Islet precursor cell (in vitro differentiated cells): ENCODE results near the gene RING1.
"Not testable (repeated sequence)": the region's sequence is repeated elsewhere in the genome, so short reads cannot be mapped to it uniquely, and the experiment has no call there.

Experiments
- DNase-seq: peaks from one replicate; pipeline ENCODE4 v3.0.0-alpha.2; 2018

RING1 gene

DNA sequence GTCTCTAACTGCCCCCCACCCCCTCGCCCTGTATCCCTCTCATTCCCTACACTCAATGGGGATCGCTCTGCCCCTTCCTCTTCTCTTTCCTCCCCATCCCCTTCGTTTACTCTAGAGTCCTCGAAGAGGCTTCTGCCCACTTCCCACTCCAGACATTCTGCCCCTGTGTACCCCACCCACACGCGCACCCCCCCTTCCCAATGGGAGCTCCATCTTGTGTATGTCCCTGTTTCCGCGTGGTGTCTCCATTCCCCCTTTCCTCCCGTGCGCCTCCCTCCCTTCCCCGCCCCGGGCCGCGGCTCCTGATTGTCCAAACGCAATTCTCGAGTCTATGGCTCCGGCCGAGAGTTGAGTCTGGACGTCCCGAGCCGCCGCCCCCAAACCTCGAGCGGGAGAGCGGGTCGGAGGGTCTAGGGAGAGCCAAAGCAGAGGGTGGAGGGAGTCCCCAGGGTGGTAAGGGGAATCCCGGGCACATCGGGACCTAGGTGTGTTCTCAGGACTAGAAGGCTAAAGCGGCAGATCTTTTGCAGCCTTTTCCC is 679 bp upstream of the RING1 start:
- peak; percentile 71 for DNase-seq

DNA sequence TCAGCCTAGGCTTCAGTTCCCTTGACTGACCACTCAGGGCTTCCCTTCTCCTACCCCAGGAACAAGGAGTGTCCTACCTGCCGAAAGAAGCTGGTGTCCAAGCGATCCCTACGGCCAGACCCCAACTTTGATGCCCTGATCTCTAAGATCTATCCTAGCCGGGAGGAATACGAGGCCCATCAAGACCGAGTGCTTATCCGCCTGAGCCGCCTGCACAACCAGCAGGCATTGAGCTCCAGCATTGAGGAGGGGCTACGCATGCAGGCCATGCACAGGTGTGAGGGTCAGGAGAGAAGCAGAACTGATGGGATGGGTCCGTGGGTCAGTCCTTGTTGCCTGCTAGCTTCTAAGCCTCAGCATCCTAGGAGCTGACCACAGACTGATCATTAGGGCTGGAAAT is 1.6 kb downstream of the RING1 start:
- no peak for DNase-seq

DNA sequence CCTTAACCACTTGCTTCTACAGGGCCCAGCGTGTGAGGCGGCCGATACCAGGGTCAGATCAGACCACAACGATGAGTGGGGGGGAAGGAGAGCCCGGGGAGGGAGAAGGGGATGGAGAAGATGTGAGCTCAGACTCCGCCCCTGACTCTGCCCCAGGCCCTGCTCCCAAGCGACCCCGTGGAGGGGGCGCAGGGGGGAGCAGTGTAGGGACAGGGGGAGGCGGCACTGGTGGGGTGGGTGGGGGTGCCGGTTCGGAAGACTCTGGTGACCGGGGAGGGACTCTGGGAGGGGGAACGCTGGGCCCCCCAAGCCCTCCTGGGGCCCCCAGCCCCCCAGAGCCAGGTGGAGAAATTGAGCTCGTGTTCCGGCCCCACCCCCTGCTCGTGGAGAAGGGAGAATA is 2.8 kb downstream of the RING1 start:
- no peak for DNase-seq

DNA sequence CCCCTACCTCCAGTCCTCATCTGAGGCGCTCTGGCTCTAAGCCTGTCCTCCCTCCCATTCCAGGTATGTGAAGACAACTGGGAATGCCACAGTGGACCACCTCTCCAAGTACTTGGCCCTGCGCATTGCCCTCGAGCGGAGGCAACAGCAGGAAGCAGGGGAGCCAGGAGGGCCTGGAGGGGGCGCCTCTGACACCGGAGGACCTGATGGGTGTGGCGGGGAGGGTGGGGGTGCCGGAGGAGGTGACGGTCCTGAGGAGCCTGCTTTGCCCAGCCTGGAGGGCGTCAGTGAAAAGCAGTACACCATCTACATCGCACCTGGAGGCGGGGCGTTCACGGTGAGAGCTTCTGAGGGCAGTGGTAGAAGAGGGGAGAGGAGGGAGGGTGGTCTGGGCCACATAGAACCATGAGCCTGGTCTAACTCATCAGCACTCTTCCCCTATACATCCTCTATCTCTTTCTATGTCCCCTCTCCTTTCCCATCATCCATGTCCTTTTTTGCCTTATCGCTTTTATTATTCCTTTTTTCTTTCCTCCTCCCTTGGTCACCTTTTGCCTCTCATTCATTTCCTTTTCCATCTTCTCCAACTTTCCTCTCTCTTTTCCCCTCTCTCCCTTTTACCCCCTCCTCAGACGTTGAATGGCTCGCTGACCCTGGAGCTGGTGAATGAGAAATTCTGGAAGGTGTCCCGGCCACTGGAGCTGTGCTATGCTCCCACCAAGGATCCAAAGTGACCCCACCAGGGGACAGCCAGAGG is 3.5 kb downstream of the RING1 start:
- DNase-seq, result no peak

- DNase-seq, result no peak
These were observed 4.5 kb downstream of the RING1 start for GRCh38 chr6:33212857-33213165.

DNA sequence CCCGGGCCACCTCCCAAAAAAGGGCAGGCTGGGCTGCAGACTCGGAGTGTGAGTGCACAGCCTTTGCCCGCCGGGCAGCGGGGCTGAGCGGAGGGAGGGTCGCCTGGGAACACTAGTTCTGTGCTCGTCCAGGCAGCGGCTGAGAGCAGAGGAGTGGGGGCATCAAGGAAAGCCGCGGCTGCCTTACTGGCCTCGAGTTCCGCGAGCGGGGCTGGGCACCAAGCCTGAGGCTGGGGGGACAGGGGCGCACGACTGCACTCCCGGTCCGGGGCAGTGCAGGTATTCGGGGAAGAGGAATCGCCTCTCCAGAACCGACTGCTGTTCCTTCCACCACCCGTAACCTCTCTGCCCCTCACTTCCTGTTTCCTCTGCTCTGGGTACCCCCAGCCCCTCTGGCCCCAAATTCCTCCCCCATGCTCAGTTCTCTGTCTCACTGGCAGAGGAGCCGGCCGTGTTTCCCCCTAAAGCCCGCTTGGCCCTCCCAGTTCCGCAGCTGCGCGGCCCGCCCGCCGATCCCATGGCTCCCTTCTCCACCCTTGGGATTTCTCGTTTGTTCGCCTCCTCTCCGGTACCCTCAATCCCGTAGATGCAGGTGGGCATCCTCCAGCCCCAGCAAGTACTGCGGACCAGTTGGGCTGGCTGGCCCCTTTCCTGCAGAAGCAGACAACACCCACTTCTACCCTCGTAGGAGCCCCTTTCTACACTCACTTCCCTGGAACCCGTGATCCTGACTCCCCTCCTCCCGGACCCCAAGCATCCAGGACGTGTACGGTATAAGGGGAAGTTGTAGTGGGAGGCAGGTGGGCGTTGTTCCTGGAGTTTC is 5.1 kb downstream of the RING1 start:
- DNase-seq, result peak; percentile 77

DNA sequence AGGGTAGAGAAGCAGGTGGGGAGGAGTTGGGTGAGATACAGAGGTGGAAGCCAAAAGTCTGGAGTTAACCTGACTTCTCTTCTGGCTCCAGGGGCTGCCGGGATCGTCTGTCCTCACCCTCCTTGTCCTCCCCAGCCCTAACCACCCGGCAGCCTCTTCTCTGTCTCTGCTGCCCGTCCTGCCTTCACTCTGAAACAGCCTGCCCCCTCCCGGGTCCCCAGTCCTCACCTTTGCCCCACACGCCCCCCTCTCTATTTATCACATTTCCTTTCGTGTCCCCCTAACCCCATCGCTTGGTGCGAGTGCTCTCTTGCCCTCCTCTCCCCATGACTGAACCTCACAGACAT is 5.7 kb downstream of the RING1 start:
- DNase-seq, result no peak

GRCh38 chr6:33215271-33216116 is 7.2 kb downstream of the RING1 start:
- DNase-seq, result no peak

DNA sequence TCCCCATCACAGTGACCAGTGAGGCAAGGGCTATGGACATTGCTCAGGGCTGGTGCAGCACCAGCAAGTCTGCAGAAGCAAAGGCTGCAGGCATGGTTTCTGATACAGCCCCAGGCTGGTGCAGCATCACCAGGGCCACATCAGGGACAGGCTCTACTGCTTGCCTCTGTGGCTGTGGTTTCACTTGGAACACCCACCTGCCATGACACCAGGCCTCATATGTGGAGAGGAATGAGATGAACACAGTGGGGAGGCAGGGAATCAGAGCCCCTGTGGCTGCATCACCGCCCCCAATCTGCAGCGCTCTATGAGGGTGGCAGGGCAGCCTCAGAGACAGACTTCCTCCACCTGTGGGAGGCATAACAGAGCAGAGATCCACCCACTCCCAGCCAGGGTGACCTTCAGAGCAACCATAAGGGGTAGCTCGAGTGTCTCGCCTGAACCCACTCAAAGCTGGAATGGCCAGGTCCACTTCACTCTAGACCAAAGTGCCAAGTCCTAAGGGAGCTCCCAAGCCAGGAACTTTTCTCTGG is 7.9 kb downstream of the RING1 start:
- DNase-seq, result no peak

DNA sequence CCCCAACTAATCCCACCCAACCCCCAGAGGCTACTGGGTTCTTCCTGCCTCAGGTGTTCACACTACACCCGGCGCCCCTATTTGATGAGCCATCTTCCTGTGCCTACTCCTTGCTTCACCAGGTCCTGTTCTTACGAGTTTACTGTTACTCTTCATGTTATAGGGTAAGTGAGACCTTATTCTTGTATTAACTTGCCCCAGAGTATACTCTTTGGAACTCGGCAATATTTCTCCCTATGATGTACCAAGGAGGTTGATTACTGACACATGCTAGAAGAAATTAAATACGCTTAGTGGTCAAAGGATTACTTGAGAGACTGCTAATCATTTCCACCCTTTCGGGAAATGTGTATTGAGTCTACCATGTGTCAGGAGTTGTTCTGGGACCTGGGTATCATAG is 8.9 kb downstream of the RING1 start:
- DNase-seq, result no peak

GRCh38 chr6:33217681-33218080 is 9.4 kb downstream of the RING1 start:
- DNase-seq, result no peak

GRCh38 chr6:33226503-33227120 is 18.3 kb downstream of the RING1 start:
- not testable (repeated sequence) for DNase-seq

DNA sequence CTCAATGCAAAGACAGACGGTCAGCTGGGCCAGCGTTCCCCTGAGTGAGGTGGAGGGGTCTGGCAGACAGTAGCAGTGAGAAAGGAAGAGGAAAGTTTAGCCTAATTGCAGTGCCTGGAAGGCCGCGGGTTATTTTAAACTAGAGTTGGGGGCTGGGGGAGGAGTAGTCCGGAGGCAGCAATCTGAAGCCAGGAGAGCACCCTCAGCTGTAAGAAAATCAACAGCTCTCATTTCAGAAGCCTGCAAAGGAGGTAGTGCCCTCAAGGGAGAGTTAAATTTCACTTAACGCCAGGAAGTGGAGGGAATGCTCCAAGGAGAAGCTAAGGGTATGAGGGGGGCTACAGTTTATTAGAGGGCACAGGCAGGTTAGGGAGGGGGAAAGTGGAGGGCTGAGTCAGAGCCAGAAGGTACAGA is 26.9 kb downstream of the RING1 start:
- DNase-seq, result peak; percentile 78

DNA sequence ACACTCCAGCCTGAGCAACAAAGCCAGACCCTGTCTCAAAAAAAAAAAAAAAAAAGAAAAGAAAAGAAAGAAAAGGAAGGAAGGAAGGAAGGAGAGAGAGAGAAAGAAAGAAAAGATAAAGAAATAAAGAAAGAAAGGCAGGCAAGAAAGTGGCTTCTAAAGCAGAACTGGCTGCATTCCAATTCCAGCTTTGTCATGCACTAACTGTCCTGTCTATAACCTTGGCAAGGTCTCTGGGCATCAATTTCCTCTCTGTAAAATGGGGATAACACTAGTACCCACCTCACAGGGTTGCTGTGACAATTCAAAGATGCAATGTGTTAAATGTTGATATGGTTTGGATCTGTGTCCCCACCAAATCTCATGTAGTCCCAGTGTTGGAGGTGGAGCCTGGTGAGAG is 28.0 kb downstream of the RING1 start:
- DNase-seq, result no peak

DNA sequence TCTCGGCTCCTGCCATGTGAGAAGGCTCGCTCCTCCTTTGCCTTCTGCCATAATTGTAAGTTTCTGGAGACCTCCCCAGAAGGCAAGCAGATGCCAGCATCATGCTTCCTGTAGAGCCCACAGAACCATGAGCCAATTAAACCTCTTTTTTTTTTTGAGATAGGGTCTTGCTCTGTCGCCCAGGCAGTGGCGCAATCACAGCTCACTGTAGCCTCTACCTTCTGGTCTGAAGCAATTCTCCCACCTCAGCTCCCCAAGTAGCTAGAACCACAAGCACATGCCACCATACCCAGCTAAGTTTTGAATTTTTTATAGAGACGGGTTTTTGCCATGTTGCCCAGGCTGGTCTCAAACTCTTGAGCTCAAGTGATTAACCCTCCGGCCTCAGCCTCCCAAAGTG is 28.6 kb downstream of the RING1 start:
- peak; percentile 6 for DNase-seq

- DNase-seq, result peak; percentile 17
These were observed 29.4 kb downstream of the RING1 start for GRCh38 chr6:33237741-33238140.

- no peak for DNase-seq
These were observed 33.7 kb downstream of the RING1 start for GRCh38 chr6:33241968-33242367.

- DNase-seq, result peak; percentile 9
These were observed 35.2 kb downstream of the RING1 start for GRCh38 chr6:33243476-33243875.

DNA sequence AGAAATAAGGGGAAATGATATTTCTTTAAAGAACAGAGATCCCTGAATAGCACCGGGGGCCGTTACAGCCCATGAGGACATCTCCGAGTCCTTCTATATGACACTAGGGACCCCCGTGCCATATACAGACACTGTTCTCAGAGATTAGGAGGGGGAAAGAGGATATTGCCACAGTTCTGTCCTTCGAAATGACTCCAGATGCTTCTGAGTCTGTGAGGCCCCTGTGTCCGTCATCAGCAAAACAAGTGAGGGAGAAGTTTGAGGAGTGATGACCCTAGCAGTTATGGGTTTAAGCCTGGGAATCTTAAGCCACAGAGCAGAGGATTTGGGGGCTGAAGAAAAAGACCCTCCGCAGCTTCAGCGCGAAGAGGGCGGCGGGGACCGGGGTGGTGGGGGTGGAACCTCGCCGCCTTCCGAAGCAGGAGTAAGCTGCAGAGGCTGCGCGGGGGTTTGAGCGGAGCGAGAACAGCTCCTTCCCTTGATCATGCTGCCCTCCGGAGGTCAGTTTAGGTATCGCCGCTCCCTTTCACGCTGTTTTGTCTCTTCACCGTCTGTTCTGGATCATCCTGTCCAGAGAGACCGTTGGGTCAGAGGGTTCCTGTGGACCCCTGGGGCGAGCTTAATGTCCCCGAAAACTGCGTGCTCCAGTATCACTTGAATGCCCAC is 39.8 kb downstream of the RING1 start:
- peak; percentile 90 for DNase-seq

DNA sequence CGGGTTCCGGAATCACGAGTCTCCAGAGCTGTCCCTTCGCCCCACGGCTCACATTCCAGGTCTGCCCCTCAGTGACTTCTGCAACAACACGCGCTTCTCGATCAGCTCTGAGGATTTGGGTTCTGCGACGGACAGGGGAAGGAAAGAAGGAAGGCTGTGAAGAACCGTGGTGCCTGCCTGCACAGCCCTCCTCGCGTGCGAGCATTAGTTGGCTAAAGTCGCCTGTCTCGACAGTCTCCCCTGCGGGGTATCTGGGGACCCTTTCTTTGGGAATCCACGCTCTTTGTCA is 40.3 kb downstream of the RING1 start:
- DNase-seq, result no peak

DNA sequence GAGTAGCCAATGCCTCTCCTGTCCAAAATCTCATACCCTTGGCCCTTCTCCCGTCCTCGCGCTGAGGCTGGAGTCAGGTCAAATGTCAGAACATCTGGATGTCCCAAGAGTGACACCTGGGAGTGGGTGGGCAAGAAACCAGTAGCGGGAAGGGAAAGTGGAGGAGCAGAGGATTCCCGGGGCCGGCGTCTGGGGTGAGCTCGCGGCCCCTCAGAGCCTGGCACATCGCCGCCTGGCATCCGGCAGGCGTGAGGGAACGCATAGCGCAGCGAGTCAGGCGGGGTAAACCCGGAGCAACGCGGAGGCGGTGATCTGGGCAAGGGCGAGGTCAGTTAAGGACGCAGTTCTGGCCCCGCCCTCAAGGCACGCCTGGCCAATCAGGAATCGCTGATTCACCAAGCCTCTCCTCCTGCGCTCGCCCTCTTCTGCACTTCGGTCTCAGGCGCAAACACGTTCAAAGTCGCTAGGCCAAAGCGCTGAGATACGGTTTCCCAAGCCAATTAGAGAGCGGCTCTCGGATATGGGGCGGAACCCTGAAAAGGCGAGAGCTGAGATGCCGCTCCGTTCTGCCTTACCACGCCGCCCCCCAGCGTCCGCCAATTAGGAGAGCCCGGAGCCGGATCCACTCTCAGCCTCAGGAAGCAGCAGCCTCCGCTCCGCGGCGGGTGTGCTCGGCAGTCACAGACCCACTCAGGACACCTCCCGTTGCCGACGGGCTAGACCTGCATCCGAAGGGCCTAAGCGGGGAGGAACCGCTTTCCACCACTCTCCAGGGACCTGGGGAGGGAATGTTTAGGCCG is 40.8 kb downstream of the RING1 start:
- DNase-seq, result peak; percentile 99
